GM18909 (cell line): ENCODE data around the gene RFPL3.

Source experiments
- ATAC-seq: cut with Tn5 transposase; IDR thresholded peaks from one replicate; pipeline ENCODE4 v1.9.1; 2021; ENCODE audit warnings: mild to moderate bottlenecking; ENCODE audit not compliant: unreplicated experiment, poor library complexity

RFPL3 gene

GRCh38 chr22:32407312-32407711, 49.6 kb downstream of the RFPL3 start:
- no peak for ATAC-seq

- ATAC-seq, result no peak
Measured at GRCh38 chr22:32407936-32408335, 50.3 kb downstream of the RFPL3 start.

- ATAC-seq, result no peak
Measured at GRCh38 chr22:32409977-32410376, 52.3 kb downstream of the RFPL3 start.

DNA sequence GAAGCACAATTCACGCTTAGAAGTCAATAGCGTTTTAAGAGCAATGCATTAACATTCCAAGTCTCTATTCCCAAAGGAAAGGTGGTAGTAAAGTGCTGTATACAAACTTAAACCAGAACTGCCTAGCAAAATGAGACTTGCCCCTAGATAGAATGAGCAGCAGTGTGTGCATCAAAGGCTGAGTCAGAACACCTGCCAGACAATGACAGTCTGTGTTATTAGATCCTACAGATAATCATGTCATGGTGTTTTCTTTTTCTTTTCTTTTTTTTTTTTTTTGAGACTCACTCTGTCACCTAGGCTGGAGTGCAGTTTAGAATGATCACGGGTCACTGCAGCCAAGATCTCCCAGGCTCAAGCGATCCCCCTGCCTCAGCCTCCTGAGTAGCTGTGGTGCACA, 52.8 kb downstream of the RFPL3 start:
- ATAC-seq, result no peak
